ENCODE data around the gene NUP88.

NUP88 gene

GRCh38 chr17:5354310-5354709 is 65.2 kb downstream of the NUP88 start:
- DNase-seq = no peak

DNA sequence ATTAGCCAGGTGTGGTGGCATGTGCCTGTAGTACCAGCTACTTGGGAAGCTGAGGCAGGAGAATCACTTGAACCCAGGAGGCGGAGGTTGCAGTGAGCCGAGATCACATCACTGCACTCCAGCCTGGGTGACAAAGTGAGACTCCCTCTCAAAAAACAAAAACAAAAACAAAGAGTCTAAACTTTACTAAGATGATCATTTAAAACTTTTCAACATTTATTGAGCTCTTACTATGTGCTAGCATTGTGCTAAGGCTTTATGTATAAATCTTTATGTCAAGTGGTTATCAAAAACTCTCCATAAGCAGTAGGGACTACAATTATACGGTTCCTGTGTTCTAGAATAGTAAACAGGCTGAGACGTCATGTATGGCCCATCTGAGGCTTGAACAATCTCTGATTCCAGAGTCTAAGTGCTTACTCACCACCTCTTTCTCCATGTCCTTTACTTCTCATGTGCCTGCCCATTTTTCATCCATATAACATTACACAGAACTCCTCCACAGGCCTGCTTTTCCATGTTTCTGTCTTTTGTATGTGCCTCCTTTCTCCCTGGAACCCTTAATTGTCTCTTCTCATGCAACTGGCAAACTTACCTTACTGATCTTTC is 66.7 kb downstream of the NUP88 start:
- DNase-seq = no peak

DNA sequence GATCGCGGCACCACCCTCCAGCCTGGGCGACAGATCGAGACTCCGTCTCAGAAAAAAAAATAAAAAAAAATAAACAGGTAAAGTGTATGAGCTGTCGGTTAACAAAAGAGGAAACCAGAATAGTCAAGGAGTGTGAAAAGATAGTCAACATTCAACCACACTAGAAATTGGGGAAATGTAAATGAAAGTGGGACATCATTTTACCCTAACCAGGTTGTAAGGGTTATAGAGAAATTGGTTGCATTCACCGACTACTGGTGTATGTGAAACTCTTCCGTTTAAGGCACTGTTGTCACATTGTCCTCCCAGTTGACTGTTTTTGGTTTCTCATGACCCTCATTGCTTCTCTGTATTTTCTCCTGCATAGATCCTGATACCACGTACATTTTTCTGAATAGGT is 74.5 kb downstream of the NUP88 start:
- DNase-seq = no peak
